Astrocyte (in vitro differentiated cells and primary cell): ENCODE measurements around the gene CCDC116. TPM values are rescaled to one million over a fixed set of nuclear protein-coding genes. Genes with fewer than 3 reads are reported as not detected.
"Not testable (repeated sequence)": the region's sequence is repeated elsewhere in the genome, so short reads cannot be mapped to it uniquely, and the experiment has no call there.

ENCODE experiments used
- DNase-seq: peaks from one replicate; pipeline ENCODE4 v3.0.0-alpha.2; 2010; ENCODE audit warnings: low read depth
- FAIRE-seq: peaks from 2 replicates; lab custom pipeline; 2011; peaks lifted over from hg19 to GRCh38; lab: Jason Lieb, UNC
- H2AFZ ChIP-seq: 2 replicates; pipeline ENCODE4 v1.6.0; 2012; ENCODE audit warnings: low read depth, low read length, inconsistent platforms
- H3K27ac ChIP-seq: 2 replicates; pipeline ENCODE4 v1.5.1; 2011; ENCODE audit warnings: low read depth, low read length, inconsistent platforms
- H3K27me3 ChIP-seq: 2 replicates; pipeline ENCODE4 v1.6.0; 2011; ENCODE audit warnings: low read length, inconsistent platforms; ENCODE audit not compliant: insufficient read depth
- H3K36me3 ChIP-seq: 2 replicates; pipeline ENCODE4 v1.5.1; 2011; ENCODE audit warnings: low read length, inconsistent platforms; ENCODE audit not compliant: insufficient read depth
- H3K4me1 ChIP-seq: 2 replicates; pipeline ENCODE4 v1.5.1; 2011; ENCODE audit warnings: low read length, inconsistent platforms; ENCODE audit not compliant: insufficient read depth
- H3K4me2 ChIP-seq: 2 replicates; pipeline ENCODE4 v1.6.0; 2012; ENCODE audit warnings: low read length, inconsistent platforms
- H3K4me3 ChIP-seq: 2 replicates; pipeline ENCODE4 v1.5.1; 2011; ENCODE audit warnings: low read depth, mild to moderate bottlenecking, low read length, inconsistent platforms; ENCODE audit not compliant: insufficient read depth
- H3K79me2 ChIP-seq: 2 replicates; pipeline ENCODE4 v1.6.0; 2012; ENCODE audit warnings: mild to moderate bottlenecking, low read length, inconsistent platforms; ENCODE audit not compliant: insufficient read depth
- H3K9ac ChIP-seq: 2 replicates; pipeline ENCODE4 v1.6.0; 2012; ENCODE audit warnings: mild to moderate bottlenecking, low read length, inconsistent platforms
- H3K9me3 ChIP-seq: 2 replicates; pipeline ENCODE4 v1.5.1; 2012; ENCODE audit warnings: low read depth, mild to moderate bottlenecking, low read length, inconsistent platforms; ENCODE audit not compliant: insufficient read depth
- H4K20me1 ChIP-seq: 2 replicates; pipeline ENCODE4 v1.6.0; 2012; ENCODE audit warnings: low read length, inconsistent platforms; ENCODE audit not compliant: insufficient read depth
- H3K27ac Mint-ChIP-seq: one replicate; pipeline ENCODE4 v1.8.0; 2021; ENCODE audit warnings: mild to moderate bottlenecking, mixed read lengths; ENCODE audit not compliant: unreplicated experiment
- H3K27me3 Mint-ChIP-seq: one replicate; pipeline ENCODE4 v1.8.0; 2021; ENCODE audit warnings: low read depth, mixed read lengths; ENCODE audit not compliant: unreplicated experiment
- H3K36me3 Mint-ChIP-seq: one replicate; pipeline ENCODE4 v1.8.0; 2021; ENCODE audit warnings: low read depth, mixed read lengths; ENCODE audit not compliant: unreplicated experiment
- H3K4me1 Mint-ChIP-seq: one replicate; pipeline ENCODE4 v1.8.0; 2021; ENCODE audit warnings: low read depth, mixed read lengths; ENCODE audit not compliant: unreplicated experiment
- H3K4me3 Mint-ChIP-seq: one replicate; pipeline ENCODE4 v1.8.0; 2021; ENCODE audit warnings: mild to moderate bottlenecking, moderate library complexity, mixed read lengths; ENCODE audit not compliant: unreplicated experiment
- H3K9me3 Mint-ChIP-seq: one replicate; pipeline ENCODE4 v1.8.0; 2021; ENCODE audit warnings: mild to moderate bottlenecking, mixed read lengths; ENCODE audit not compliant: unreplicated experiment
- EZH2 ChIP-seq: IDR thresholded peaks from 2 replicates; pipeline ENCODE4 v1.6.1; 2012; ENCODE audit warnings: mild to moderate bottlenecking, low read length, inconsistent platforms; ENCODE audit not compliant: insufficient read depth
- total RNA-seq: library from RNA; stranded (reverse); gene quantifications from 2 replicates; pipeline ENCODE4 v1.2.1, GENCODE V29; 2021
- TF ChIP-seq, protein P1 (sequence below): IDR thresholded peaks from 2 replicates; pipeline ENCODE4 v1.5.1; 2011; ENCODE audit warnings: low read depth, mild to moderate bottlenecking, inconsistent platforms, low read length, moderate library complexity; ENCODE audit not compliant: insufficient read depth

The CCDC116 gene
- total RNA-seq, 1 donor from 2014 or later = 0.11 TPM

DNA sequence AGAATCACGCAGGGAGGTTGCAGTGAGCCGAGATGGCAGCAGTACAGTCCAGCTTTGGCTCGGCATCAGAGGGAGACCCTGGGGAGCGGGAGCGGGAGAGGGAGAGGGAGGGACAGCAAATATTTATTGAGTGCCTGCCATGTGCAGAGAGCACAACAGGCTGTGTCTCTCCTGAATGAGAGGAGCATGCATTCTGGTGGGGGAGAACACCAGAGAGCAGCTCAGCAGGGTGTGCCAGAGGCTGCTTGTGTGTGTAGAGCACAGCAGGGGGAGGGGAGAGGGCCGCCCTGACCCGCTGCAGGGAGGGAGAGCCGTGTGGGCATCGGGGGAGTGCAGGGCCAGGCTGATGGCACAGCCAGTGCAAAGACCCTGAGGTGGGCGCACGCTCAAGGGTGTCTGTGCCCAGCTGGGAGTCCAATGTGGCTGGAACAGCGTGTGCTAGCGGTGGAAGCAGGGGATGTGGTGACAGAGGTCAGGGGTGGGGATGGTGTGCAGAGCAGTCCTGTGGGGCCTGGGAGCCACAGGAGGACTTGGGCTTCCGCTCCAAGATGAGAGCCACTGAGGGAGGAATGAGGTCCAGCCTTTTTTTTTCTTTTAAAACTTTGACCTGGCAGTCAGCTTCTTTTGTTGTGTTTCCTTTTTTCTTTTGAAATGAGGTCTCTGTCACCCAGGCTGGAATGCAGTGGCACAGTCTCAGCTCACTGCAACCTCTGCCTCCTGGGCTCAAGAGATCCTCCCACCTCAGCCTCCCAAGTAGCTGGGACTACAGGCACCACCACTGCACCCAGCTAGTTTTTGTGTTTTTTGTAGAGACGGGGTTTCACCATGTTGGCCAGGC lies 45.3 kb downstream of the CCDC116 start:
- H3K36me3 ChIP-seq = peaks cover 10% of the 10 kb centered on the region
- DNase-seq (no peak), FAIRE-seq (no peak)
- H2AFZ ChIP-seq = no peak overlapping the region
- peaks cover 26% of the 10 kb centered on the region for H4K20me1 ChIP-seq
- Mint-ChIP-seq H3K9me3 (no peaks in the 10 kb centered on the region), H3K4me3 (no peak overlapping the region), H3K4me1 (peaks cover 4% of the 10 kb centered on the region), H3K27me3 (no peaks in the 10 kb centered on the region), H3K27ac (no peak overlapping the region), H3K36me3 (peaks cover 28% of the 10 kb centered on the region)
- no peaks in the 10 kb centered on the region for H3K9me3 ChIP-seq
- H3K4me3 ChIP-seq = no peak overlapping the region
- no peak overlapping the region for H3K27ac ChIP-seq
- H3K79me2 ChIP-seq = no peaks in the 10 kb centered on the region
- H3K27me3 ChIP-seq = no peaks in the 10 kb centered on the region
- peaks cover 4% of the 10 kb centered on the region for H3K4me1 ChIP-seq
- TF ChIP-seq EZH2 = no peak
- TF ChIP-seq, protein P1, sequence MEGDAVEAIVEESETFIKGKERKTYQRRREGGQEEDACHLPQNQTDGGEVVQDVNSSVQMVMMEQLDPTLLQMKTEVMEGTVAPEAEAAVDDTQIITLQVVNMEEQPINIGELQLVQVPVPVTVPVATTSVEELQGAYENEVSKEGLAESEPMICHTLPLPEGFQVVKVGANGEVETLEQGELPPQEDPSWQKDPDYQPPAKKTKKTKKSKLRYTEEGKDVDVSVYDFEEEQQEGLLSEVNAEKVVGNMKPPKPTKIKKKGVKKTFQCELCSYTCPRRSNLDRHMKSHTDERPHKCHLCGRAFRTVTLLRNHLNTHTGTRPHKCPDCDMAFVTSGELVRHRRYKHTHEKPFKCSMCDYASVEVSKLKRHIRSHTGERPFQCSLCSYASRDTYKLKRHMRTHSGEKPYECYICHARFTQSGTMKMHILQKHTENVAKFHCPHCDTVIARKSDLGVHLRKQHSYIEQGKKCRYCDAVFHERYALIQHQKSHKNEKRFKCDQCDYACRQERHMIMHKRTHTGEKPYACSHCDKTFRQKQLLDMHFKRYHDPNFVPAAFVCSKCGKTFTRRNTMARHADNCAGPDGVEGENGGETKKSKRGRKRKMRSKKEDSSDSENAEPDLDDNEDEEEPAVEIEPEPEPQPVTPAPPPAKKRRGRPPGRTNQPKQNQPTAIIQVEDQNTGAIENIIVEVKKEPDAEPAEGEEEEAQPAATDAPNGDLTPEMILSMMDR = no peak
- no peak overlapping the region for H3K4me2 ChIP-seq
- H3K9ac ChIP-seq = no peak overlapping the region

DNA sequence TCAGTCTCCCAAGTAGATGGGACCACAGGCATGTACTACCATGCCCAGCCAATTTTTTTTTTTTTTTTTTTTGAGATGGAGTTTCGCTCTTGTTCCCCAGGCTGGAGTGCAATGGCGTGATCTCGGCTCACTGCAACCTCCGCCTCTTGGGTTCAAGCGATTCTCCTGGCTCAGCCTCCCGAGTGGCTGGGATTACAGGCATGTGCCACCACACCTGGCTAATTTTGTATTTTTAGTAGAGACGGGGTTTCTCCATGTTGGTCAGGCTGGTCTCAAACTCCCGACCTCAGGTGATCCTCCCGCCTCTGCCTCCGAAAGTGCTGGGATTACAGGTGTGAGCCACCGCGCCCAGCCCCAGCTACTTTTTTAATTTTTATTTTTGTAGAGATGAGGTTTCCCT lies 46.3 kb downstream of the CCDC116 start:
- H3K9ac ChIP-seq, H2AFZ ChIP-seq, H3K9me3 Mint-ChIP-seq, FAIRE-seq, H3K27ac Mint-ChIP-seq, H3K27me3 Mint-ChIP-seq, H3K36me3 ChIP-seq, H3K27me3 ChIP-seq, H3K4me3 Mint-ChIP-seq, H3K79me2 ChIP-seq, H3K4me1 ChIP-seq, H3K4me3 ChIP-seq, H3K9me3 ChIP-seq, DNase-seq, H3K4me1 Mint-ChIP-seq, H3K27ac ChIP-seq, H3K4me2 ChIP-seq: not testable (repeated sequence)
- peaks cover 27% of the 10 kb centered on the region for H3K36me3 Mint-ChIP-seq
- peaks cover 17% of the 10 kb centered on the region for H4K20me1 ChIP-seq

DNA sequence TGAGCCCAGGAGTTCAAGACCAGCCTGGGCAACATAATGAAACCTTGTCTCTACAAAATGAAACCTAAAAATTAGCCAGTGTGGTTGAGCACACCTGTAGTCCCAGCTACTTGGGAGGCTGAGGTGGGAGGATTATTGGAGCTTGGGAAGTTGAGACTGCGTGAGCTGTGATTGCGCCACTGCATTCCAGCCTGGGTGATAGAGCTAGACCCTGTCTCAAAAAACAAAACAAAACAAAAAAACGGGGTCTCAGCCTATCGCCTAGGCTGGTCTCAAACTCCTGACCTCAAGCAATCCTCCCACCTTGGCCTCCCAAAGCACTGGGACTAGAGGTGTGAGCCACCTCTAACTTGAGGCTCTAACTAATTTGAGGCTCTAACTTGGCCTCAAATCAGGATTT lies 46.8 kb downstream of the CCDC116 start:
- H3K4me1 Mint-ChIP-seq = peaks cover 4% of the 10 kb centered on the region
- Histone ChIP-seq H3K27ac (no peak overlapping the region), H3K36me3 (peaks cover 5% of the 10 kb centered on the region), H3K4me3 (no peak overlapping the region), H3K4me2 (no peak overlapping the region), H3K9me3 (no peaks in the 10 kb centered on the region), H4K20me1 (peaks cover 14% of the 10 kb centered on the region), H3K79me2 (no peaks in the 10 kb centered on the region), H3K4me1 (peaks cover 4% of the 10 kb centered on the region), H3K9ac (no peak overlapping the region), H2AFZ (no peak overlapping the region), H3K27me3 (no peaks in the 10 kb centered on the region)
- no peak for DNase-seq
- no peak overlapping the region for H3K4me3 Mint-ChIP-seq
- no peaks in the 10 kb centered on the region for H3K9me3 Mint-ChIP-seq
- H3K36me3 Mint-ChIP-seq = peaks cover 27% of the 10 kb centered on the region
- H3K27ac Mint-ChIP-seq = no peak overlapping the region
- H3K27me3 Mint-ChIP-seq = no peaks in the 10 kb centered on the region
- FAIRE-seq = no peak
- TF ChIP-seq EZH2 = no peak
- TF ChIP-seq, protein P1 = no peak
